Activated CD4-positive, alpha-beta T cell treated with anti-CD3 and anti-CD28 coated beads for 36 hours (primary cell): ENCODE data around the gene PRR16. TPM values are rescaled to one million over a fixed set of nuclear protein-coding genes. Genes with fewer than 3 reads are reported as not detected.
"Not testable (repeated sequence)": the region's sequence is repeated elsewhere in the genome, so short reads cannot be mapped to it uniquely, and the experiment has no call there.

ENCODE experiments used
- ATAC-seq: fragments of 200-7000 bp; cut with Tn5 transposase; one replicate; pipeline ENCODE4 v1.10.0; 2021; ENCODE audit warnings: mild to moderate bottlenecking, moderate library complexity
- CTCF ChIA-PET: fragments of 350-600 bp; sonication (Branson Sonifier 250); formaldehyde crosslinking; loops from one replicate; lab custom pipeline; 2021; ENCODE audit warnings: antibody characterized with exemption; lab: Charles Lee
- POLR2A ChIA-PET: fragments of 350-600 bp; sonication (Branson Sonifier 250); formaldehyde crosslinking; loops from one replicate; lab custom pipeline; 2021; ENCODE audit warnings: antibody characterized with exemption, inconsistent platforms; lab: Charles Lee
- DNase-seq: peaks from one replicate; pipeline ENCODE4 v3.0.0-alpha.2; 2020
- H3K27ac Mint-ChIP-seq: one replicate; pipeline ENCODE4 v1.8.0; 2021; ENCODE audit warnings: mixed read lengths
- H3K27me3 Mint-ChIP-seq: one replicate; pipeline ENCODE4 v1.8.0; 2021; ENCODE audit warnings: mixed read lengths
- H3K36me3 Mint-ChIP-seq: one replicate; pipeline ENCODE4 v1.8.0; 2021; ENCODE audit warnings: low read depth, mixed read lengths
- H3K4me1 Mint-ChIP-seq: one replicate; pipeline ENCODE4 v1.8.0; 2021; ENCODE audit warnings: mixed read lengths
- H3K4me3 Mint-ChIP-seq: one replicate; pipeline ENCODE4 v1.8.0; 2021; ENCODE audit warnings: mild to moderate bottlenecking, moderate library complexity, mixed read lengths
- H3K9me3 Mint-ChIP-seq: one replicate; pipeline ENCODE4 v1.8.0; 2021; ENCODE audit warnings: low read depth, mixed read lengths
- intact Hi-C, 2 experiments: fragments of 100-400 bp; cut with DNase I in 1 of 2; cut with micrococcal nuclease in 1 of 2; formaldehyde crosslinking; loops; one replicate each; pipeline versions ENCODE4 v1.14.2 to v1.15.1; 2022 to 2024; cut with DNase I, micrococcal nuclease
- total RNA-seq, 2 experiments: library from RNA; stranded (reverse); gene quantifications; one replicate each; pipeline ENCODE4 v1.2.3, GENCODE V29; 2021

Gene PRR16
- total RNA-seq, 2 experiments from 2014 or later: not detected

DNA sequence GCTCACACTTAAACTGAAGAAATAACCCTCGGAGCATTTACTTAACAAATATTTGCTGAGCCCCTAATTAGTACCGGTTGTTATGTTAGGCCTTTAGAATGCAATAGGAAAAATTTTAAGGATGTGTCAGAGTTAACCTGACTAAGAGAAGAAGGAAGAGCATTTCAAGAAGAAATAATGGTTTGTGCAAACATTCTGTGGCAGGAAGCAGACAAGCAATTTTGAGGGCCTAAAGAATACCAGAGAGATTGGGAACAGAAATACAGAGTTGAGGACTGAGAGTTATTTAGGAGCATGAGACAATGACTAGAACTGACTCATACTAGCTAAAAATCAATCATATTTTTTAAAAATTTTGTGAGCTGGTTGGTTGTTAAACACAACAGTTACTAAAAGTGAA is 218.8 kb downstream of the PRR16 start:
- H3K4me1 Mint-ChIP-seq: no peaks in the 10 kb centered on the region
- intact Hi-C loops: no loop called here
- H3K9me3 Mint-ChIP-seq: no peaks in the 10 kb centered on the region
- H3K27ac Mint-ChIP-seq: no peak overlapping the region
- no peak overlapping the region for H3K4me3 Mint-ChIP-seq
- POLR2A ChIA-PET: no interaction called here
- no peak for DNase-seq
- no peak for ATAC-seq
- CTCF ChIA-PET: interaction anchor here (0.6 kb wide), 1 partner anchor 8 kb away, joined by 3 read pairs; no protein-coding TSS in a partner anchor
- H3K36me3 Mint-ChIP-seq: no peaks in the 10 kb centered on the region
- H3K27me3 Mint-ChIP-seq: no peaks in the 10 kb centered on the region

DNA sequence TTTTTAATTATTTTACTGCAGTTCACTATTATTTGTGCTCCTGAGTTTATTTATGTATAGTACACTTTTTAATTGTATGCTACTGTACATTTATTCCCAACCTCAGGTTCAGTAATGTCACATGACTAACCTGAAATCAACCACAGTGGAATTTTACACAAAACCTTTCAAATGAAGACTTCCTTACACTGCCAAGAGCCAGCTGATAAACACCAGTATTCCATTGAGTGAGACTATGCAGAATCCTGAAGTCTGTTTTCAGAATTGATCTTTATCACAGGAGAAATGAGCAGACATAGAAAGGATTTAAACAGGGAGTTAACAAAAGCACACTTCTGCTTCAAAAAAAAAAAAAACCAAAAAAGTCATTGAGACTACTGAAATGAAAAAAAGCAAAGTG is 219.5 kb downstream of the PRR16 start:
- no peaks in the 10 kb centered on the region for H3K36me3 Mint-ChIP-seq
- ChIA-PET CTCF (interaction anchor here (0.6 kb wide), 1 partner anchor 9 kb away, joined by 3 read pairs; no protein-coding TSS in a partner anchor), POLR2A (no interaction called here)
- DNase-seq: no peak
- H3K9me3 Mint-ChIP-seq: peaks cover 1% of the 10 kb centered on the region
- H3K4me3 Mint-ChIP-seq: no peak overlapping the region
- H3K27me3 Mint-ChIP-seq: no peaks in the 10 kb centered on the region
- intact Hi-C loops: no loop called here
- H3K27ac Mint-ChIP-seq: no peak overlapping the region
- ATAC-seq: no peak
- H3K4me1 Mint-ChIP-seq: no peaks in the 10 kb centered on the region

GRCh38 chr5:120684213-120684612 is 220.1 kb downstream of the PRR16 start:
- intact Hi-C loops: no loop called here
- CTCF ChIA-PET: no interaction called here

GRCh38 chr5:120684749-120685415 is 220.8 kb downstream of the PRR16 start:
- Mint-ChIP-seq H3K27ac (no peak overlapping the region), H3K36me3 (no peaks in the 10 kb centered on the region), H3K9me3 (peaks cover 3% of the 10 kb centered on the region), H3K4me1 (no peaks in the 10 kb centered on the region), H3K4me3 (no peak overlapping the region), H3K27me3 (no peaks in the 10 kb centered on the region)
- CTCF ChIA-PET: no interaction called here
- intact Hi-C loops: no loop called here
- POLR2A ChIA-PET: no interaction called here
- DNase-seq (no peak), ATAC-seq (no peak)

More at GRCh38 chr5:120684213-120684612, 220.1 kb downstream of the PRR16 start:
- ATAC-seq: no peak
- Mint-ChIP-seq H3K4me1 (no peaks in the 10 kb centered on the region), H3K27me3 (no peaks in the 10 kb centered on the region), H3K36me3 (no peaks in the 10 kb centered on the region), H3K9me3 (peaks cover 3% of the 10 kb centered on the region), H3K4me3 (no peak overlapping the region), H3K27ac (no peak overlapping the region)
- POLR2A ChIA-PET: interaction anchor here (0.6 kb wide), 1 partner anchor 9 kb away, joined by 3 read pairs; no protein-coding TSS in a partner anchor
- DNase-seq: no peak

- intact Hi-C loops: no loop called here
- no peak overlapping the region for H3K4me3 Mint-ChIP-seq
- H3K4me1 Mint-ChIP-seq: no peaks in the 10 kb centered on the region
- no peak overlapping the region for H3K27ac Mint-ChIP-seq
- H3K9me3 Mint-ChIP-seq: peaks cover 6% of the 10 kb centered on the region
- H3K36me3 Mint-ChIP-seq: no peaks in the 10 kb centered on the region
- ChIA-PET CTCF (no interaction called here), POLR2A (no interaction called here)
- no peaks in the 10 kb centered on the region for H3K27me3 Mint-ChIP-seq
- ATAC-seq: no peak
- DNase-seq: no peak
Observed at GRCh38 chr5:120690621-120691407, 226.7 kb downstream of the PRR16 start.

DNA sequence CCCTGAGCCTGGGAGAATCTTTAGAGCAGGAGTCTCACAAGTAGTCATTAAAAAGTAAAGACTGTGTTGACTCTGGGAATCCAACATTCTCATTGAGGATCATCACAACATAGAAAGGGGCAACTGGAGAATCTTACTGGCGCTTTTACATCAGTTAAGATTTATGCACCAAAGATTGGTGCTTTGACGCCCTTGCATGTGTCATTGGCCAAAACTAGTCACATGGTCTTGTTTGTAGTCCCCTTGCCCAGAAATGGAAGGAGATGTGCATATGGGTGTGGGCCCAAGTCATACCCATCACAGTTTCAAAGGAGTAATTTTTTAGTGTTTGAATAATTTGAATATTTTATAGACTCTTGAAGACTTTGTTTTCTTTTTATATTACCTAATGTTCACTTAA is 228.2 kb downstream of the PRR16 start:
- Mint-ChIP-seq H3K36me3 (no peaks in the 10 kb centered on the region), H3K27ac (no peak overlapping the region), H3K4me3 (no peak overlapping the region), H3K9me3 (peaks cover 6% of the 10 kb centered on the region), H3K4me1 (no peaks in the 10 kb centered on the region), H3K27me3 (no peaks in the 10 kb centered on the region)
- intact Hi-C loops: no loop called here
- POLR2A ChIA-PET: no interaction called here
- ATAC-seq: no peak
- CTCF ChIA-PET: no interaction called here
- DNase-seq: no peak

GRCh38 chr5:120695368-120695880 is 231.3 kb downstream of the PRR16 start:
- no peaks in the 10 kb centered on the region for H3K27me3 Mint-ChIP-seq
- DNase-seq (no peak), ATAC-seq (no peak)
- intact Hi-C loops: no loop called here
- no peaks in the 10 kb centered on the region for H3K36me3 Mint-ChIP-seq
- CTCF ChIA-PET: no interaction called here
- H3K4me3 Mint-ChIP-seq: no peak overlapping the region
- POLR2A ChIA-PET: no interaction called here
- no peak overlapping the region for H3K27ac Mint-ChIP-seq
- peaks cover 8% of the 10 kb centered on the region for H3K9me3 Mint-ChIP-seq
- no peaks in the 10 kb centered on the region for H3K4me1 Mint-ChIP-seq

DNA sequence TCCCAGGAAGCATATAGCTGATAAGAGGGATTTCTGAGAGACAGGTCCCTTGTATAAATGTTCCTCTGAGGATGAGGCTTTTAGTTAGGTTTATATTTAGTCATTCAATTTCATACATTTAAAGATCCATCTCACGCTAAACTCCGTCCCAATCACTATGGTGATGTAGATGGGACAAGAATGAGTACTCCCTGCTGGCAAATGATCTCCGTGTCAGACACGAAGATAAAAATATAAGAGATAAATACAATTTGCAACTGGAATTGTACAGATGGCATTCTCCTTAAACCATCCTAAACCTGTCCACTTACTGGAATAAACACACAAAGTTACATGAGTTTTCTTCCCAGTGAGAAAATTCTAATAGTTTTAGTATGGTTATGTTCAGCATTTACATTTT is 233.0 kb downstream of the PRR16 start:
- intact Hi-C loops: no loop called here
- H3K4me1 Mint-ChIP-seq: no peaks in the 10 kb centered on the region
- CTCF ChIA-PET: no interaction called here
- no peaks in the 10 kb centered on the region for H3K36me3 Mint-ChIP-seq
- peaks cover 6% of the 10 kb centered on the region for H3K27me3 Mint-ChIP-seq
- ATAC-seq (no peak), DNase-seq (no peak)
- H3K4me3 Mint-ChIP-seq: no peak overlapping the region
- H3K27ac Mint-ChIP-seq: no peak overlapping the region
- H3K9me3 Mint-ChIP-seq: peaks cover 8% of the 10 kb centered on the region
- POLR2A ChIA-PET: no interaction called here

GRCh38 chr5:120697670-120698327 is 233.7 kb downstream of the PRR16 start:
- POLR2A ChIA-PET, H3K4me3 Mint-ChIP-seq, H3K27me3 Mint-ChIP-seq, H3K27ac Mint-ChIP-seq, H3K9me3 Mint-ChIP-seq, ATAC-seq, CTCF ChIA-PET, intact Hi-C loops, H3K36me3 Mint-ChIP-seq, DNase-seq, H3K4me1 Mint-ChIP-seq: not testable (repeated sequence)

GRCh38 chr5:120700653-120701052 is 236.6 kb downstream of the PRR16 start:
- ATAC-seq, H3K9me3 Mint-ChIP-seq, DNase-seq, POLR2A ChIA-PET, H3K27ac Mint-ChIP-seq, intact Hi-C loops, H3K4me3 Mint-ChIP-seq, H3K4me1 Mint-ChIP-seq, H3K36me3 Mint-ChIP-seq: not testable (repeated sequence)
- CTCF ChIA-PET: interaction anchor here (0.6 kb wide), 1 partner anchor 128 kb away, joined by 3 read pairs; no protein-coding TSS in a partner anchor
- peaks cover 11% of the 10 kb centered on the region for H3K27me3 Mint-ChIP-seq

DNA sequence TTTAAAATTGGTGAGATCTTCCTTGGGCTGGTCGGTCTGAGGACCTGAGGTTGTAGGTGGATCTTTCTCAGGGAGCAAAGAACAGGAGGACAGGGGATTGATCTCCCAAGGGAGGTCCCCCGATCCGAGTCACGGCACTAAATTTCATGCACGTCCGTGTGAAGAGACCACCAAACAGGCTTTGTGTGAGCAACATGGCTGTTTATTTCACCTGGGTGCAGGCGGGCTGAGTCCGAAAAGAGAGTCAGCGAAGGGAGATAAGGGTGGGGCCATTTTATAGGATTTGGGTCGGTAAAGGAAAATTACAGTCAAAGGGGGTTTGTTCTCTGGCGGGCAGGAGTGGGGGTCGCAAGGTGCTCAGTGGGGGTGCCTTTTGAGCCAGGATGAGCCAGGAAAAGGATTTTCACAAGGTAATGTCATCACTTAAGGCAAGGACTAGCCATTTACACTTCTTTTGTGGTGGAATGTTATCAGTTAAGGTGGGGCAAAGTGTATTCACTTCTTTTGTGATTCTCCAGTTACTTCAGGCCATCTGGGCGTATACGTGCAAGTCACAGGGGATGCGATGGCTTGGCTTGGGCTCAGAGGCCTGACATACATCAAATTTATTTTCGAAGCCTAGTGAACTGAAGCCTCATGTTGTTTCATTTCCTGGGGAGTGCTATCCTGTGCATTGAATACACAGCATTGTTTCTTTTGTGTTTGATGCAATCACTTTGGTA is 238.9 kb downstream of the PRR16 start:
- POLR2A ChIA-PET, H3K27ac Mint-ChIP-seq, CTCF ChIA-PET, DNase-seq, H3K36me3 Mint-ChIP-seq, H3K4me3 Mint-ChIP-seq, ATAC-seq, H3K9me3 Mint-ChIP-seq, H3K4me1 Mint-ChIP-seq, intact Hi-C loops: not testable (repeated sequence)
- peaks cover 11% of the 10 kb centered on the region for H3K27me3 Mint-ChIP-seq
